OCI-LY1 (cell line): ENCODE results near the gene CACNA1E.

Source experiments
- H2AFZ ChIP-seq: fragments of 200-600 bp; sonication (generic), shearing (Covaris generic); 2 replicates; pipeline ENCODE4 v1.6.0; 2014; ENCODE audit warnings: antibody characterized with exemption, mild to moderate bottlenecking, low read length
- H3F3A ChIP-seq: fragments of 200-600 bp; sonication (generic), shearing (Covaris generic); 2 replicates; pipeline ENCODE4 v1.6.0; 2014; ENCODE audit warnings: mild to moderate bottlenecking, antibody characterized with exemption, low read length, moderate library complexity; ENCODE audit not compliant: insufficient read depth
- H3K27ac ChIP-seq: fragments of 200-600 bp; sonication (generic); 2 replicates; pipeline ENCODE4 v1.5.1; 2014; ENCODE audit warnings: low read length, mixed run types, mild to moderate bottlenecking, low read depth; ENCODE audit not compliant: poor library complexity, severe bottlenecking
- H3K27me3 ChIP-seq: fragments of 200-600 bp; sonication (generic); 2 replicates; pipeline ENCODE4 v1.6.0; 2014; ENCODE audit warnings: antibody characterized with exemption, mild to moderate bottlenecking, low read length, moderate library complexity; ENCODE audit not compliant: insufficient read depth
- H3K36me3 ChIP-seq: fragments of 200-600 bp; sonication (generic); 2 replicates; pipeline ENCODE4 v1.6.1; 2014; ENCODE audit warnings: mild to moderate bottlenecking, antibody characterized with exemption, low read length, moderate library complexity, mixed read lengths; ENCODE audit not compliant: insufficient read depth
- H3K4me1 ChIP-seq: fragments of 200-600 bp; sonication (generic); 2 replicates; pipeline ENCODE4 v1.5.1; 2014; ENCODE audit warnings: mild to moderate bottlenecking, low read length, moderate library complexity; ENCODE audit not compliant: insufficient read depth, severe bottlenecking
- H3K4me2 ChIP-seq: fragments of 200-600 bp; sonication (generic), shearing (Covaris generic); 2 replicates; pipeline ENCODE4 v1.6.1; 2014; ENCODE audit warnings: low read length
- H3K4me3 ChIP-seq: fragments of 200-600 bp; sonication (generic); 2 replicates; pipeline ENCODE4 v1.5.1; 2014; ENCODE audit warnings: low read length, low read depth, mild to moderate bottlenecking, mixed read lengths; ENCODE audit not compliant: poor library complexity, severe bottlenecking
- H3K79me2 ChIP-seq: fragments of 200-600 bp; shearing (Covaris generic); 2 replicates; pipeline ENCODE4 v1.6.1; 2016; ENCODE audit warnings: mixed run types, low read length, mixed read lengths; ENCODE audit not compliant: insufficient read depth
- H3K9ac ChIP-seq: fragments of 200-600 bp; sonication (generic), shearing (Covaris generic); 2 replicates; pipeline ENCODE4 v1.6.1; 2014; ENCODE audit warnings: mild to moderate bottlenecking, low read length, mixed read lengths
- H3K9me2 ChIP-seq: fragments of 200-600 bp; sonication (generic), shearing (Covaris generic); 2 replicates; pipeline ENCODE4 v1.6.1; 2014; ENCODE audit warnings: low read depth, mild to moderate bottlenecking, low read length, mixed read lengths
- H3K9me3 ChIP-seq: fragments of 200-600 bp; shearing (Covaris generic); 2 replicates; pipeline ENCODE4 v1.6.1; 2014; ENCODE audit warnings: low read length, mixed read lengths
- H4K20me1 ChIP-seq: fragments of 200-600 bp; sonication (generic), shearing (Covaris generic); 2 replicates; pipeline ENCODE4 v1.6.0; 2016; ENCODE audit warnings: mild to moderate bottlenecking, low read length; ENCODE audit not compliant: insufficient read depth
- EZH2 ChIP-seq: fragments of 200-600 bp; sonication (generic), shearing (Covaris generic); IDR thresholded peaks from 2 replicates; pipeline ENCODE4 v1.8.0; 2017; ENCODE audit warnings: borderline replicate concordance, mixed run types, mild to moderate bottlenecking, antibody characterized with exemption, low read length, moderate library complexity, mixed read lengths
- TF ChIP-seq, protein P1 (sequence below): fragments of 200-600 bp; sonication (generic), shearing (Covaris generic); IDR thresholded peaks from 2 replicates; pipeline ENCODE4 v1.5.1; 2017; ENCODE audit warnings: mild to moderate bottlenecking, antibody characterized with exemption, low read length, moderate library complexity, mixed read lengths

CACNA1E gene

GRCh38 chr1:181643631-181644030 lies 160.3 kb downstream of the CACNA1E start:
- H3K9me2 ChIP-seq = no peaks in the 10 kb centered on the region
- H3F3A ChIP-seq = no peaks in the 10 kb centered on the region
- H3K27ac ChIP-seq = no peak overlapping the region
- no peaks in the 10 kb centered on the region for H3K9me3 ChIP-seq
- TF ChIP-seq EZH2 = no peak
- TF ChIP-seq, protein P1, sequence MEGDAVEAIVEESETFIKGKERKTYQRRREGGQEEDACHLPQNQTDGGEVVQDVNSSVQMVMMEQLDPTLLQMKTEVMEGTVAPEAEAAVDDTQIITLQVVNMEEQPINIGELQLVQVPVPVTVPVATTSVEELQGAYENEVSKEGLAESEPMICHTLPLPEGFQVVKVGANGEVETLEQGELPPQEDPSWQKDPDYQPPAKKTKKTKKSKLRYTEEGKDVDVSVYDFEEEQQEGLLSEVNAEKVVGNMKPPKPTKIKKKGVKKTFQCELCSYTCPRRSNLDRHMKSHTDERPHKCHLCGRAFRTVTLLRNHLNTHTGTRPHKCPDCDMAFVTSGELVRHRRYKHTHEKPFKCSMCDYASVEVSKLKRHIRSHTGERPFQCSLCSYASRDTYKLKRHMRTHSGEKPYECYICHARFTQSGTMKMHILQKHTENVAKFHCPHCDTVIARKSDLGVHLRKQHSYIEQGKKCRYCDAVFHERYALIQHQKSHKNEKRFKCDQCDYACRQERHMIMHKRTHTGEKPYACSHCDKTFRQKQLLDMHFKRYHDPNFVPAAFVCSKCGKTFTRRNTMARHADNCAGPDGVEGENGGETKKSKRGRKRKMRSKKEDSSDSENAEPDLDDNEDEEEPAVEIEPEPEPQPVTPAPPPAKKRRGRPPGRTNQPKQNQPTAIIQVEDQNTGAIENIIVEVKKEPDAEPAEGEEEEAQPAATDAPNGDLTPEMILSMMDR = no peak
- H4K20me1 ChIP-seq = no peaks in the 10 kb centered on the region
- H3K4me3 ChIP-seq = no peak overlapping the region
- H2AFZ ChIP-seq = no peak overlapping the region
- H3K79me2 ChIP-seq = no peaks in the 10 kb centered on the region
- H3K9ac ChIP-seq = no peak overlapping the region
- no peaks in the 10 kb centered on the region for H3K36me3 ChIP-seq
- no peaks in the 10 kb centered on the region for H3K4me1 ChIP-seq
- H3K4me2 ChIP-seq = no peak overlapping the region
- H3K27me3 ChIP-seq = no peaks in the 10 kb centered on the region

GRCh38 chr1:181645171-181645570 lies 161.9 kb downstream of the CACNA1E start:
- H3K79me2 ChIP-seq = no peaks in the 10 kb centered on the region
- H3K4me2 ChIP-seq = no peak overlapping the region
- H3K4me1 ChIP-seq = no peaks in the 10 kb centered on the region
- H3K27ac ChIP-seq = no peak overlapping the region
- H3K9me3 ChIP-seq = no peaks in the 10 kb centered on the region
- H3K27me3 ChIP-seq = no peaks in the 10 kb centered on the region
- no peak overlapping the region for H3K9ac ChIP-seq
- H3F3A ChIP-seq = no peaks in the 10 kb centered on the region
- no peak overlapping the region for H2AFZ ChIP-seq
- no peaks in the 10 kb centered on the region for H4K20me1 ChIP-seq
- no peak for TF ChIP-seq EZH2
- TF ChIP-seq, protein P1 = no peak
- no peaks in the 10 kb centered on the region for H3K36me3 ChIP-seq
- H3K9me2 ChIP-seq = no peaks in the 10 kb centered on the region
- H3K4me3 ChIP-seq = no peak overlapping the region

DNA sequence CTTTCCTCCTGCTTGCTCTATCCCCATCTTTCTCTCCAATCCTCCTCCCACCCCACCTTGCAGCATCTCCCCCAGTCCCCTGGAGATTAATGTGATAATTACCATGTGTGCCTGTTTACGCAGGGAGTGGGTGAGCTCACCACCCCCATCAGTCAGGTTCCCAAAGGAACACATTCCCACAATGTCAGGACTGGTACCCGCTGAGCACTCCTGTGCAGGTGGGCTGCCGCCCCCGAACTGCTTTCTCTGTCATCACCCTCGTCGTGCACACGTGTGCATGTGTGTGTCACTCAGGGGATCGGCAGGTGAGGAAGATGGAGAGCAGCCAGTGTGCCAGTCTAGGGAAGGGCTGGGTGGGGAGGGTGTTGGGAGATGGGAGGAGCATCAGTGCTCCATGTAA lies 163.4 kb downstream of the CACNA1E start:
- H3K27me3 ChIP-seq = no peaks in the 10 kb centered on the region
- TF ChIP-seq, protein P1 = no peak
- H3K9me3 ChIP-seq = no peaks in the 10 kb centered on the region
- H3K27ac ChIP-seq = no peak overlapping the region
- H3K9ac ChIP-seq = no peak overlapping the region
- H3F3A ChIP-seq = no peaks in the 10 kb centered on the region
- no peaks in the 10 kb centered on the region for H3K79me2 ChIP-seq
- no peaks in the 10 kb centered on the region for H3K4me1 ChIP-seq
- no peaks in the 10 kb centered on the region for H4K20me1 ChIP-seq
- no peak overlapping the region for H3K4me3 ChIP-seq
- no peak overlapping the region for H3K4me2 ChIP-seq
- no peak overlapping the region for H2AFZ ChIP-seq
- H3K9me2 ChIP-seq = no peaks in the 10 kb centered on the region
- no peaks in the 10 kb centered on the region for H3K36me3 ChIP-seq
